Left renal cortex interstitium (tissue), 4 donors: ENCODE data around the gene CLEC4G. TPM values are rescaled to one million over a fixed set of nuclear protein-coding genes. Genes with fewer than 3 reads are reported as not detected.
"Not testable (repeated sequence)": the region's sequence is repeated elsewhere in the genome, so short reads cannot be mapped to it uniquely, and the experiment has no call there.

Experiments used
- DNase-seq, 4 donors: peaks; one replicate each; pipeline ENCODE4 v3.0.0-alpha.2; 2013; ENCODE audit warnings: low read depth in 4 of 4, low spot score in 2 of 4, missing footprints in 1 of 4
- polyA plus RNA-seq, 4 donors: library from polyadenylated mRNA; unstranded; fragments of 120-200 nt; gene quantifications; one replicate each; pipeline ENCODE4 v1.2.1, GENCODE V29; 2013; ENCODE audit not compliant: insufficient read length in 4 of 4

The CLEC4G gene
- polyA plus RNA-seq, 4 donors = 0.21 TPM; not detected in 3

DNA sequence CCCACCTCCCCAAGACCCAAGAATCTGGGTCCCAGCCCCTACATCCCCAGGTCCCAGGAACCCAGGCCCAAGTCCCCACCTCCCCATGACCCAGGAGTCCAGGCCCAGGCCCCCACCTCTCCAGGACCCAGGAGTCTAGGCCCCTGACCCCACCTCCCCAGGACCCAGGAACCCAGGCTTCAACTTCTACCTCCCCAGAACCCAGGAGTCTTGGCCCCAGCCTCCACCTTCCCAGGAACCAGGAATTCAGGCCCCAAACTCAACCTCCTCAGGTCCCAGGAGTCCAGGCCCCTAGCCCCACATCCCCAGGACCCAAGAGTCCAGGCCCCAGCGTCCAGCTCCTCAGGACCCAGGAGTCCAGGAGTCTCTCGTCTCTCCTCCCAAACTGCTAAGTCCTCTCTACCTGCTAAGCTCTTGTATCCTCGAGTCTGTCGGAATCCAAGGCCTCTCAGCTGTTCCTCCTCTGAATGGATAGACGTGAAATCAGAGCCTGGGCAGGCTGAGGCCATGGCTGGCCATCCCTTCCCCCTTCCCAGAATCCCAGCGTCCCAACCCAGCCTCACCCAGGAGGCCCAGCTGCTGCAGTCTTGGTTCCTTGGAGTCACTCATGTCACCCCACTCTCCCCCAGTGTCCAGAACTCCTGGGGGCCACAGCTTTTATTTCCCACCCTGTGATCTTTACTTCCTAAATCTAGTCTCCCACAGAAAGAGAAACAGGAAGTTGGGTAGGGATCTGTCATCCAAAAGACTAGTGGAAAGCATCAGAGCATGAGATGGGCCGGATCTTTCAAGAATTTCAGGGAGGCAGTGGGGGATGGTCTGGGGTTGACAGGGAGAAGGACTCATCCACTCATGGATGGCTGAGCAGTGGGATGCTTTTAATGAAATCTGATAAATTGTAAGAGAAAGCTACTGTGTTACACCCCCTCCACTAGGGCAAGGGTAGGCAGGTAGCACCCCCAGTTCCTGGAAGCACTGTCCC is 15.3 kb upstream of the CLEC4G start, which contains the start of gene CD209:
TSS of gene CD209 (minus strand) at position 632 of the 982 bp plus-strand sequence. CDS start at position 609, 23 bp downstream.
- DNase-seq = peak in 1 of 4 donors; percentile 8

- not testable (repeated sequence) for DNase-seq
Measured at GRCh38 chr19:7746306-7746705, 14.4 kb upstream of the CLEC4G start.

DNA sequence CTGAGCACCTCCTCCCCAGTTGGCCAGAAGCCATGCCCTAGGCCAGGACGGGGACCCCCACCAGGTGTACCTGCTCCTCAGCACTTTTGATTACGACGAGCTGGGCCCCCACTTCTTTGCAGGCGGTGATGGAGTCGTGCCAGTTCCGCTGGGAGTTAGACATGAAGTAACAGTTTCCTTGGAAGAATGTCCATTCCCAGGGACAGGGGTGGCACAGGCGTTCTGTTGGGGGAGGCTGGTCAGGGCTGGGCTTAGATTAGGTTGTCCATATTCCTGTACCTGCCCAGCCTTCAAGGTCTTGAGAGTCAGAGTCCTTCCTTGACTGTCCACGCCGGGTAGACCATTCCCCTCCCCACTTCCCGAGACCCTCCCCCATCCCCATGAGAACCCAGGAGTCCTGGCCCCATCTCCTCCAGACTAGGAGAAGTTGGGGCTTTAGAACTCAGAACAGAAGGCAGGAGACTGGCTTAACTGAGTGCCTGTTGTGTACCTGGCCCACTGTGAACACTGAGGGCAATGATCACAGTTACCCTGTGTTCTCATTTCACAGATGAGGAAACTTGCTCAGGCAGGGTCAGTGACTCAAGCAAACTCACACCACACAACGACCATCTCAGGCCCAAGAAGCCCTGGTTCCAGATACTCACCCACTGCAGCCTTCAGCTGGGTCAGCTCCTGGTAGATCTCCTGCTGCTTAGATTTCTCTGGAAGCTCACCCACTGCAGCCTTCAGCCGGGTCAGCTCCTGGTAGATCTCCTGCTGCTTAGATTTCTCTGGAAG is 13.2 kb upstream of the CLEC4G start:
- DNase-seq = no peak

- no peak for DNase-seq
Measured at GRCh38 chr19:7744199-7744786, 12.4 kb upstream of the CLEC4G start.

DNA sequence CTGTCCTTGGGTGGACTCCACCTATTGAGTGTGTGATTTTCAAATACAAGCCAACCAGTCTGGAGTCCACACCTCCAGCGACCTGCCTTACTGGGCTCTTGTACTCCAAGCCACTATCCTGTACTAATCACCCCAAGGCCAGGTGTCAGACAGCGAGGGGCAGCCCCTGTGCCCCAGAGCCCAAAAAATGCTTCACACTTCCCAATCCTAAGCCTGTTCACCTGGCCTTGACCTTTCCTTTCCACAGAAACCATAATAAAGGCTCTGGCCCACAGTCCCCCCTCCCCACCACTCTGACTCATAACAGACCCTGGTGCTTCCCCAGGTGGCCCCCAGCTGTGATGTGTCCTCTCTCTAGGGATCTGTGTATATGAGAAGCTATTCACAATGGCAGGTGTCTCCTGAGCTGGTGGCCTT is 11.5 kb upstream of the CLEC4G start:
- no peak for DNase-seq

GRCh38 chr19:7742991-7743390 is 11.1 kb upstream of the CLEC4G start:
- DNase-seq = no peak

DNA sequence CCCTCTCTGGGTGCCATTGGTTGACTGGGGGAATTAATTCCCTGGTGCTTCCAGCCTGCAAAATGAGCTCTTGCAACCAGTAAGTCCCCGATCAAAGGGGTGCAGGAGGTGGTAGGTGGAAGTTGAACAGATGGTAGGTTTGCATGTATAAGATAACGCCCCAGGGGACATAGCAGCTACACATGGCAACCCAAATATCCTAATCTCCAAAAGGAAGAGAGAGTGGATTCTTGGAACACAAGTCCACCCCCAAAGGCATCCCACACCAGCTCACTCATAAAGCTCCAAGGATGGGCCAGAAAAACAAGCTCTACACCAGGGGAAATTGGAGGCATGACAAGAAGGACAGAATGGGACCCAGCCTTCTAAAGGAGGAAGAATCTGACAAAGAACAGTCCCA is 10.7 kb upstream of the CLEC4G start:
- no peak for DNase-seq

GRCh38 chr19:7740682-7741054 is 8.8 kb upstream of the CLEC4G start:
- no peak for DNase-seq

DNA sequence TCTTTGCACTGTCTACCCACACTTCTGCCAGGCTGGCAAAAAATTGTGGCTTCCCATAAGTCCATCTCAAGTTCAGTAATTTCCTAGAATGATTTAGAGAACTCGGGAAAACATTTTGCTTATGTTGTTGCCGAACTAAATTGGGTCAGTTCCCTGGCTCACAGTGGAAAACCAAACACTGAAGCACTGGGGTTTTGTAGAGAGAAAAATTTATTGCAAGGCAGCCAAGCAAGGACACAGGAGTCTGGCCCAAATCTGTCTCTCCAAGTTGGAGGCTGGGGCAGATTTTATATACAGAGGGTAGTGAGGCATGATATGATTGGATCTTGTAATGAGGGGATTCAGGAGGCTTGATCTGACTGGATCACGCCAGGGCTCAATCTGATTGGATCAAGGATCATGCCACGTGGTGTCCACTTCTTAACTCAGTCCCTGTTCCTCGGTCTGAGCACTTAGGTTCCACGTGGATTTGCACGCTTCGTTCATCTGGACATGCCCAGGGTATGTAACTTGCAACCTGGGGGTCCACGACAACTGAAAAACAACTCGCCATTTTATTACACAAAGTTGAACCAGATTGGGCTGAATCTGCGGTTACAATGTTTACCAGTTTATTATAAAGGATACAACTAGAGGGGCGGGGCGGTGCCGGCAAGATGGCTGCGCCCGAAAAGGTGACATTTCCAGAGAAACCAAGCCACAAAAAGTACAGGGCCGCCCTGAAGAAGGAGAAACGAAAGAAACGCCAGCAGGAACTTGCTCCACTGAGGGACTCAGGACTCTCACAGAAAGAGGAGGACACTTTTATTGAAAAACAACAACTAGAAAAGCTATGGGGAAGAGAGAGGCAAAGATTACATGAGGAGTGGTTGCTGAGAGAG is 8.1 kb upstream of the CLEC4G start:
- DNase-seq = no peak

DNA sequence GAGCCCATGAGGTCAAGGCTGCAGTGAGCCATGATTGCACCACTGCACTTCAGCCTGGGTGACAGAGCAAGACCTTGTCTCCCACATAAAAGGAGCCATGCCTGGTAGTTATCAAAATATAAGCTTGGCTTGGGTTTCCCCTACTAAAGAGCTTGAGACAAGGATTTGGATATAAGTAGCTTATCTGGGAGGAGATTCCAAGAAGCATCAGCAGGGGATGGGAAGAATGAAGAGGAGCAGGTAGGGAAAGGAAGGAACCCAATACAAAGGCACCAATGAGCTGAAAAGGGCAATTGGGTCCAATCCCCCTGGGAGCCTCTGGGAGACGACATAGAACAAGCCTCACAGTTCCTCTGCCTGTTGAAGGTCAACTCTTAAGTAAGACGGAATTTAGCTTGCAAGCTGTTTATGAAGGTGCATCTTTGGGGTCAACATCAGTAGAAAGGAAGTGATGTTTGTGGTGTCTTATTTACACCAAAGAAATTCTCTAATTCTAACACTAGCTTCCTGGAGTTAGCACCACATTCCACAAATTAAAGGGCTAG is 7.4 kb upstream of the CLEC4G start:
- DNase-seq = no peak

GRCh38 chr19:7738023-7738422 is 6.1 kb upstream of the CLEC4G start:
- no peak for DNase-seq

DNA sequence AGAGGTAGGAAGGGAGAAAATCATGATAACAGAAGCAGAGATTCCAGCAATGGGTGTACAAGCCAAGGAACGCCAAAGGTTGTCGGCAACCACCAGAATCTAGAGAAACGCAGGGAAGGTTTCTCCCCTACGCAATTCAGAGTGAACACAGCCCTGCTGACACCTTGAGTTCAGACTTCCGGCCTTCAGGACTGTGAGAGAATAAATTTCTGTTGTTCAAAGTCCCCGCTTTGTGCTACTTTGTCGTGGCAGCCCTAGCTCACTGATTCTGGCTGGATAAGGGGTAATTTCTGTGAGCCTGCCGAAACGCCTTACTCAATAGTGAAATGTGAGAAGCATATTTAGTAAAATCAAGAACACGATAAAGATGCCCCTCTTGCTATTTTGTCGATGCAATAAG is 5.3 kb upstream of the CLEC4G start:
- no peak for DNase-seq

- no peak for DNase-seq
Measured at GRCh38 chr19:7736148-7736547, 4.2 kb upstream of the CLEC4G start.

GRCh38 chr19:7734220-7735203 is 2.6 kb upstream of the CLEC4G start:
- DNase-seq = no peak

DNA sequence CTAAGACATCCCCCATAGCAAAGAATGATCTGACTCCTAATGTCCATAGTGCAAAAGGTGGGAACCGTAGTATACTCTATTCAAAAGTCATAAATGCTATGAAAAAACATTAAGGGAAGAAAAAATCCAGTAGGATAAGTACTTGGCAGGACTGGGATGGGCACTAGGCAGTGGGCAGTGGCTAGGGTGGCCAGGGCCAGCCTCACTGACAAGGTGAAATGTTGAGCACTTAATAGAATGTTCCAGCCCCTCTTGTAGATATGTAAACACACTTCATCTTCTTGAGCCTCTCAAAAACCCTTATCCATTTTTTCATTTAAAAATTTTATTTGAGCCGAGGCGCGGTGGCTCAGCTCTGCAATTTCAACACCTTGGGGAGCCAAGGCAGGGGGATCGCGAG is 1.5 kb upstream of the CLEC4G start:
- DNase-seq = no peak

- DNase-seq = no peak
Measured at GRCh38 chr19:7731615-7732014, 295 bp downstream of the CLEC4G start.

GRCh38 chr19:7731218-7731595 is 703 bp downstream of the CLEC4G start:
- no peak for DNase-seq

DNA sequence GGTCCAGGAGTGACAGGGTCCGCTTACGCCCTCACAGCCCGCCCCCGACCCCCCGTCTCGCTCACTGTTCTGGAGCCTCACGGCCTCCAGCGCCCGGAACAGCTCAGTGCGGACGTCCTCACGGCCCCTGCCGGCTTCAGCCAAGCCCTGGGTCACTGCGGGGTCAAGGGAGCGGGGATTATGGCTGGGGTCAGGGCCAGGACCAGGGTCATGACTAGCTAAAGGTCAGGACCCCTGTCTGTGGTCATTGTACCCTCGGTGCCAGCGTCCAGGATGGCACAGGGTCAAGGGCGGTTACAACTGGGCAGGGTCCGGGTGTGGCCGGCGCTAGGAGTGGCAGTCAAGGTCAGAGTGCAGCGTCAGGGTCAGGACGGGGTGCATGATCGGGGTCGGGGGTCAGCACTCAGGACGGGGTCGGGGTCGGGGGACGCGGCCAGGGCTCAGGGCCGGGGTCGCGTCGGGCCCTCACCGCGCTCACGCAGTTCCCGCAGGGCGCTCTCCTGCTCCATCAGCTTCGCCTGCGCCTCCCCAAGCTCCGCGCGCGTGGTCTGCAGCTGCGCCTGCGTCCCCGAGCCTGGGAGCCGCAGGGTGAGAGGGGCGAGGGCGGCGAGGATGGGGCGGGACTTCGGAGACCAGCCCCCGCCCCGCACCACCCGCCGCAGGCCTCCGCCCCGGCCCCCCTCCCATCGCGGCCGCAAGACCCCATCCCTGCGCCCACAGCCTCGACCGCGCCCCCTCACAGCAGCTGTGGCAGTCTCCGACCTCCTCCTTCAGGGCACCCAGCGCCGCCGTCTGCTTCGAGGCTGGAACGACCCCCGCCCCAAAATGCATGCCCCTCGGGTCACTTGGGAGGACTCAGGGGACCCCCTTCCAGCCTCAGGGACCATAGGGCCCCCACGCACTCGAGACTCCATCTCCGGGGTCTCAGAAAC is 1.4 kb downstream of the CLEC4G start:
- no peak for DNase-seq
